ENCODE results near the gene AIFM3. TPM values are rescaled to one million over a fixed set of nuclear protein-coding genes. Genes with fewer than 3 reads are reported as not detected.
"Not testable (repeated sequence)": the region's sequence is repeated elsewhere in the genome, so short reads cannot be mapped to it uniquely, and the experiment has no call there.

Gene AIFM3
- total and polyA plus RNA-seq, 2 donors, result 0.57 to 3.3 TPM

- Histone ChIP-seq H3K4me1 (ENCODE audit: control insufficient read depth in 2 of 2, insufficient read depth in 2 of 2, low read length in 2 of 2) (peaks cover 2 to 8% of the 10 kb centered on the region in 2 donors), H3K27me3 (ENCODE audit: control insufficient read depth in 2 of 2, insufficient read depth in 1 of 2, low read length in 1 of 2) (no peaks in the 10 kb centered on the region), H3K4me3 (ENCODE audit: low read length in 2 of 2) (no peak overlapping the region), H3K27ac (ENCODE audit: low read depth in 1 of 2, low read length in 1 of 2) (no peak overlapping the region), H3K36me3 (ENCODE audit: control insufficient read depth in 2 of 2, insufficient read depth in 2 of 2, low read length in 1 of 2) (peaks cover 22 to 25% of the 10 kb centered on the region in 2 donors), H3K9me3 (ENCODE audit: control insufficient read depth in 2 of 2, insufficient read depth in 1 of 2, low read length in 1 of 2) (no peaks in the 10 kb centered on the region)
- 99% methylated on average over 1 of the region's 1 CpG for WGBS
- DNase-seq (ENCODE audit: low read depth in 6 of 9, low spot score in 9 of 9), result no peak
These were observed 37.1 kb upstream of the AIFM3 start for GRCh38 chr22:20930004-20930403.

DNA sequence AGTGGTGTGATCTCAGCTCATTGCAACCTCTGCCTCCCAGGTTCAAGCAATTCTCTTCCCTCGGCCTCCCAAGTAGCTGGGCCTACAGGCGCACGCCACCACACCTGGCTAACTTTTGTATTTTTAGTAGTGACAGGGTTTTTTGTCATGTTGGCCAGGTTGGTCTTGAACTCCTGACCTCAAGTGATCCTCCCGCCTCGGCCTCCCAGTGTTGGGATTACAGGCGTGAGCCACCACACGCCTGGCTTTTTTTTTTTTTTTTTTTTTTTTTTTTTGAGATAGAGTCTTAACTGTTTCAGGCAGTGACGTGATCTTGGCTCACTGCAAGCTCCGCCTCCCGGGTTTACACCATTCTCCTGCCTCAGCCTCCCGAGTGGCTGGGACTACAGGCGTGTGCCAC, 36.6 kb upstream of the AIFM3 start:
- not testable (repeated sequence) for H3K4me3 ChIP-seq (ENCODE audit: low read length in 2 of 2); H3K4me1 ChIP-seq (ENCODE audit: control insufficient read depth in 2 of 2, insufficient read depth in 2 of 2, low read length in 2 of 2); H3K27ac ChIP-seq (ENCODE audit: low read depth in 1 of 2, low read length in 1 of 2); H3K27me3 ChIP-seq (ENCODE audit: control insufficient read depth in 2 of 2, insufficient read depth in 1 of 2, low read length in 1 of 2); H3K9me3 ChIP-seq (ENCODE audit: control insufficient read depth in 2 of 2, insufficient read depth in 1 of 2, low read length in 1 of 2); DNase-seq (ENCODE audit: low read depth in 6 of 9, low spot score in 9 of 9)
- H3K36me3 ChIP-seq (ENCODE audit: control insufficient read depth in 2 of 2, insufficient read depth in 2 of 2, low read length in 1 of 2), result peaks cover 26 to 27% of the 10 kb centered on the region in 2 donors
- 99% methylated on average over 12 of the region's 12 CpGs for WGBS

DNA sequence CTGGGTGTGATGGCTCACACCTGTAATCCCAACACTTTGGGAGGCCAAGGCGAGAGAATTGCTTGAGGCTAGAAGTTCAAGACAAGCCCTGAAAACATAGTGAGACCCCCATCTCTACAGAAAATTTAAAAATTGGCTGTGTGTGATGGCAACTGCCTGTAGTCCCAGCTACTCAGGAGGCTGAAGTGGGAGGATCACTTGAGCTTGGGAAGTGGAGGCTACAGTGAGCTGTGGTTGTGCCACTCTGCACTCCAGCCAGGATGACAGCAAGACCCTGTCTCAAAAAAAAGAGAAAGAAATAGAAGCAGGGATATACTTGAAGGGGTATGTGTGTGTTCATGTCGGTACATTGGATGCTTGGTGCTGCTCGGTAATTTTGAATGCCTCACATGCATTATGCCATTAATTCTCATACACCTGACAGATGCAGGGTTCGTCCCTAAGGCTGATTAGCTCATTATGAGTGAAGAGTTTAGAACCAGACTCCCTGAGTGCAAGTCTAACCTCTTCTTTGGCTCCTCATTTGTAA, 35.9 kb upstream of the AIFM3 start:
- H3K36me3 ChIP-seq (ENCODE audit: control insufficient read depth in 2 of 2, insufficient read depth in 2 of 2, low read length in 1 of 2), result peaks cover 33% of the 10 kb centered on the region in 2 donors
- no peak overlapping the region for H3K27ac ChIP-seq (ENCODE audit: low read depth in 1 of 2, low read length in 1 of 2)
- peaks cover 0 to 5% of the 10 kb centered on the region in 2 donors for H3K4me1 ChIP-seq (ENCODE audit: control insufficient read depth in 2 of 2, insufficient read depth in 2 of 2, low read length in 2 of 2)

GRCh38 chr22:20933910-20934309, 33.1 kb upstream of the AIFM3 start:
- peaks cover 40 to 51% of the 10 kb centered on the region in 2 donors for H3K36me3 ChIP-seq (ENCODE audit: control insufficient read depth in 2 of 2, insufficient read depth in 2 of 2, low read length in 1 of 2)
- H3K27ac ChIP-seq (ENCODE audit: low read depth in 1 of 2, low read length in 1 of 2), result no peak overlapping the region
- 98% methylated on average over 7 of the region's 7 CpGs for WGBS
- DNase-seq (ENCODE audit: low read depth in 6 of 9, low spot score in 9 of 9), result no peak
- H3K4me3 ChIP-seq (ENCODE audit: low read length in 2 of 2), result no peak overlapping the region
- H3K27me3 ChIP-seq (ENCODE audit: control insufficient read depth in 2 of 2, insufficient read depth in 1 of 2, low read length in 1 of 2), result no peaks in the 10 kb centered on the region
- peaks cover 0 to 5% of the 10 kb centered on the region in 2 donors for H3K4me1 ChIP-seq (ENCODE audit: control insufficient read depth in 2 of 2, insufficient read depth in 2 of 2, low read length in 2 of 2)
- no peaks in the 10 kb centered on the region for H3K9me3 ChIP-seq (ENCODE audit: control insufficient read depth in 2 of 2, insufficient read depth in 1 of 2, low read length in 1 of 2)

More for the DNA sequence above, 35.9 kb upstream of the AIFM3 start:
- no peaks in the 10 kb centered on the region for H3K9me3 ChIP-seq (ENCODE audit: control insufficient read depth in 2 of 2, insufficient read depth in 1 of 2, low read length in 1 of 2)
- no peak overlapping the region for H3K4me3 ChIP-seq (ENCODE audit: low read length in 2 of 2)
- no peak for DNase-seq (ENCODE audit: low read depth in 6 of 9, low spot score in 9 of 9)
- no peaks in the 10 kb centered on the region for H3K27me3 ChIP-seq (ENCODE audit: control insufficient read depth in 2 of 2, insufficient read depth in 1 of 2, low read length in 1 of 2)
- WGBS, result 98% methylated on average over 4 of the region's 4 CpGs

DNA sequence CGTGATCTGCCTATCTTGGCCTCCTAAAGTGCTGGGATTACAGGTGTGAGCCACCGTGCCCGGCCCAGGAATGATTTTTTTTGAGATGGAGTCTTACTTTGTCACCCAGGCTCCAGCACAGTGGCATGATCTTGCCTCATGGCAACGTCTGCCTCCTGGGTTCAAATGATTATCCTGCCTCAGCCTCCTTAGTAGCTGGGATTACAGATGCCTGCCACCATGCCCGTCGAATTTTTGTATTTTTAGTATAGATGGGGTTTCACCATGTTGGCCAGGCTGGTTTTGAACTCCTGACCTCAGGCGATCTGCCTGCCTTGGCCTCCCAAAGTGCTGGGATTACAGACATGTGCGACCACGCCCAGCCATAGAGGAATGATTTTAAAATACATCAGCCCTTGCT, 32.0 kb upstream of the AIFM3 start:
- not testable (repeated sequence) for DNase-seq (ENCODE audit: low read depth in 6 of 9, low spot score in 9 of 9); H3K9me3 ChIP-seq (ENCODE audit: control insufficient read depth in 2 of 2, insufficient read depth in 1 of 2, low read length in 1 of 2); H3K4me3 ChIP-seq (ENCODE audit: low read length in 2 of 2); H3K27me3 ChIP-seq (ENCODE audit: control insufficient read depth in 2 of 2, insufficient read depth in 1 of 2, low read length in 1 of 2); H3K4me1 ChIP-seq (ENCODE audit: control insufficient read depth in 2 of 2, insufficient read depth in 2 of 2, low read length in 2 of 2); H3K27ac ChIP-seq (ENCODE audit: low read depth in 1 of 2, low read length in 1 of 2)
- WGBS, result 98% methylated on average over 9 of the region's 9 CpGs
- peaks cover 40 to 49% of the 10 kb centered on the region in 2 donors for H3K36me3 ChIP-seq (ENCODE audit: control insufficient read depth in 2 of 2, insufficient read depth in 2 of 2, low read length in 1 of 2)

- H3K4me1 ChIP-seq (ENCODE audit: control insufficient read depth in 2 of 2, insufficient read depth in 2 of 2, low read length in 2 of 2); DNase-seq (ENCODE audit: low read depth in 6 of 9, low spot score in 9 of 9); H3K9me3 ChIP-seq (ENCODE audit: control insufficient read depth in 2 of 2, insufficient read depth in 1 of 2, low read length in 1 of 2); H3K27me3 ChIP-seq (ENCODE audit: control insufficient read depth in 2 of 2, insufficient read depth in 1 of 2, low read length in 1 of 2); H3K4me3 ChIP-seq (ENCODE audit: low read length in 2 of 2); H3K27ac ChIP-seq (ENCODE audit: low read depth in 1 of 2, low read length in 1 of 2): not testable (repeated sequence)
- H3K36me3 ChIP-seq (ENCODE audit: control insufficient read depth in 2 of 2, insufficient read depth in 2 of 2, low read length in 1 of 2), result peaks cover 46 to 57% of the 10 kb centered on the region in 2 donors
- WGBS, result 95% methylated on average over 11 of the region's 11 CpGs
These were observed 31.1 kb upstream of the AIFM3 start for GRCh38 chr22:20935780-20936539.

DNA sequence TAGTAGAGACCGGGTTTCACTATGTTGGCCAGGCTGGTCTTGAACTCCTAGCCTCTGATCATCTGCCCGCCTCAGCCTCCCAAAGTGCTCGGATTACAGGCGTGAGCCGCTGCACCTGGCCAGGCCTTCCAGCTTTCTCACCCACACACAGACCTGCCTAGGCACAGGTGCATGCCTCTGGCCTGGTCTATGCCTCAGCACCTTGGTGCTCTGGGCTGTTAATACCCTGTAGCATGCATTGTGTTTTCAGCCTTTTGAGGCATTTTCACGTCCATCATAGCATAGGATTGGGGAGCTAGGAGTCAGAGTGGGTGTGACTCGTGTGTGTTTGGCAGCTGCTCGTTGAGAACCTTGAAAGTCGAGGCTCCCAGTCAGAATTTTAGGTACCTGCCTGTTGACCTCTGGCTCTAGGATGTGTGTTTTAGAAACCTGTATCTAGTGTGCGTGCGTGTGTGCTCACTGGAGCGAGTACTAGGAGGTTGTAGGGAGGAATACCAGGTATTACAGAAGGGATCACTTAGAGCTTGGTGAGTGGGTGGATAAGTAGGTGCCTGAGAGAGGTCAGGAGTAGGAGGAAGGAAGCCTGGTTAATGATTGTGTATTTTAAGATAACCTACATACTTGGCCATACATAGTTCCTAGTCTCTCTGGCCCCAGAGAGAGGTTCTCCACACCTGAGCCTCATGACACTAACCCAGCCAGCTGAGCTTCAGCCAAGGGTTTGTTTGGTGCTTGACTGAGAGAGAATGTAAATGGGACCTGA, 29.8 kb upstream of the AIFM3 start:
- WGBS, result 91% methylated on average over 12 of the region's 12 CpGs
- DNase-seq (ENCODE audit: low read depth in 6 of 9, low spot score in 9 of 9), result no peak
- Histone ChIP-seq H3K36me3 (ENCODE audit: control insufficient read depth in 2 of 2, insufficient read depth in 2 of 2, low read length in 1 of 2) (peaks cover 48 to 62% of the 10 kb centered on the region in 2 donors), H3K9me3 (ENCODE audit: control insufficient read depth in 2 of 2, insufficient read depth in 1 of 2, low read length in 1 of 2) (no peaks in the 10 kb centered on the region), H3K4me3 (ENCODE audit: low read length in 2 of 2) (no peak overlapping the region), H3K27ac (ENCODE audit: low read depth in 1 of 2, low read length in 1 of 2) (peak overlapping the region in 1 of 2 donors; percentile 59), H3K4me1 (ENCODE audit: control insufficient read depth in 2 of 2, insufficient read depth in 2 of 2, low read length in 2 of 2) (peaks cover 0 to 5% of the 10 kb centered on the region in 2 donors), H3K27me3 (ENCODE audit: control insufficient read depth in 2 of 2, insufficient read depth in 1 of 2, low read length in 1 of 2) (no peaks in the 10 kb centered on the region)

DNA sequence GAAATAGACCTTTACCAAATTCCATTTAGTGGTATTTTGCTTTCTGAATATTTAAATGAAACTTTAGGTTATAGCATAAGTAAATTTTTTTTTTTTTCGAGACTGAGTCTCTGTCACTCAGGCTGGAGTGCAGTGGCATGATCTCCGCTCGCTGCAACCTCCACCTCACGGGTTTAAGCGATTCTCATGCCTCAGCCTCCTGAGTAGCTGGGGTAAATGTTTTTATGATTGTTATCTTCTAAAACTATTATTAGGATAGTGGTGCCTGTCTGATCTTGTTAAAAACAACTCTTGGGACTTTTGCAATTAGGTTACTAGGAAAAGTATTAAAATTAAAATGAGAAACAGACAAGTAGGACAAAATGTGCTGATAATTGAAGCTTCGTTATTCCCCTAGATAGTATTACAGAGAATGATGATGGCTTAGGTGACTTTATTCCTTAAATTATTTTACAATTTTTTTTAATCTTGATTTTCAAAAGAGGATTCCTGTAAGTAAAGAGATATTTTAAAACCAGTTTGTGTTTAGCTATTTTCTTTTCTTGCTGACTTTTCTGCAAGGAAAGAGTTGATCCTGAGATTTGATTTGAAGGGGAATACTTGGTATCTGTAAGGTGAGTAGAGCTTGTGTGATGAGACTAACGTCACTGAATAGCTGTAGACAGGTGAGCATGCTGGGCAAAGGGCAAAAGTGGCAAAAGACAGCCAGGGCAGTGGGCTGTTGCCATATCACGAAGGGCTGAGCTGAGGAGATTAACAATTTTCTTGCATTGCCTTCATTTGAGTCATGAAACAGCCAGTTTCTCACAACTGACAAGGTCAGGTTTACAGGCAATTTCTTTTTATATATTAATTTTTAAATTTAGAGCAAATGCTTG, 29.0 kb upstream of the AIFM3 start:
- no peaks in the 10 kb centered on the region for H3K27me3 ChIP-seq (ENCODE audit: control insufficient read depth in 2 of 2, insufficient read depth in 1 of 2, low read length in 1 of 2)
- no peaks in the 10 kb centered on the region for H3K9me3 ChIP-seq (ENCODE audit: control insufficient read depth in 2 of 2, insufficient read depth in 1 of 2, low read length in 1 of 2)
- H3K4me1 ChIP-seq (ENCODE audit: control insufficient read depth in 2 of 2, insufficient read depth in 2 of 2, low read length in 2 of 2), result peaks cover 0 to 5% of the 10 kb centered on the region in 2 donors
- no peak overlapping the region for H3K4me3 ChIP-seq (ENCODE audit: low read length in 2 of 2)
- H3K36me3 ChIP-seq (ENCODE audit: control insufficient read depth in 2 of 2, insufficient read depth in 2 of 2, low read length in 1 of 2), result peaks cover 48 to 62% of the 10 kb centered on the region in 2 donors
- DNase-seq (ENCODE audit: low read depth in 6 of 9, low spot score in 9 of 9), result no peak
- peak overlapping the region in 1 of 2 donors; percentile 46 for H3K27ac ChIP-seq (ENCODE audit: low read depth in 1 of 2, low read length in 1 of 2)
- 96% methylated on average over 8 of the region's 8 CpGs for WGBS
